Measurements from ENCODE around the gene DRD3.

DNA sequence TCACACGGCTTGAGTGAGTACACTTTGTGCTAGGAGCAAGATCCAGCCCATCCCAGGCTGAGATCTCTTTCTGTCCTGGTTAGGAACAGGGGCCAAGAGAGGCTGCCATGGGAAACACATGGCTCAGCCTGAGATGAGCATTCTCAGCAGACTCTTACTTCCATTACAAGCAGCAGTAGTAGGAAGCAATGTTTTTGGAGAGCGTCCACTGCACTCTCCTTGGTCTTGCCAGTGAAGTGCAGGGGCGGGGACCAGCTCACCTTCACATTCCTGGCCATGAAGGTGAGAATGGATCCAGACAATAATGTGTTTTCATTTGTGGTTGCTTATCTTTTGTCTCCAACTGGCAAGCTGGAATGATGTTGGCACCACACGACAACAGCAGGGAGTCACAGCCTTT, 33.8 kb upstream of the DRD3 start:
- TF ChIP-seq JUN (IDR thresholded peaks at IDR 0.05; ENCODE audit: low read depth, low read length) (no peak), JUND (IDR thresholded peaks at IDR 0.05; ENCODE audit: low read length) (no peak), TAF1 (IDR thresholded peaks at IDR 0.05; ENCODE audit: low read depth, low read length) (no peak), CTCF (IDR thresholded peaks at IDR 0.05; ENCODE audit: control extremely low read depth in 1 of 3, insufficient read depth in 1 of 3, low read depth in 1 of 3, low read length in 3 of 3) (no peak), ASH2L (IDR thresholded peaks at IDR 0.05; ENCODE audit: low read length) (no peak), GTF2F1 (IDR thresholded peaks at IDR 0.05; ENCODE audit: borderline replicate concordance, low read depth, low read length) (no peak), SP1 (IDR thresholded peaks at IDR 0.05; ENCODE audit: low read depth, low read length) (no peak), RXRA (IDR thresholded peaks at IDR 0.05; ENCODE audit: insufficient read depth, low read depth, low read length) (no peak), EZH2 (IDR thresholded peaks at IDR 0.05; ENCODE audit: low read depth, low read length, severe bottlenecking) (no peak)
- TF ChIP-seq, protein P1, sequence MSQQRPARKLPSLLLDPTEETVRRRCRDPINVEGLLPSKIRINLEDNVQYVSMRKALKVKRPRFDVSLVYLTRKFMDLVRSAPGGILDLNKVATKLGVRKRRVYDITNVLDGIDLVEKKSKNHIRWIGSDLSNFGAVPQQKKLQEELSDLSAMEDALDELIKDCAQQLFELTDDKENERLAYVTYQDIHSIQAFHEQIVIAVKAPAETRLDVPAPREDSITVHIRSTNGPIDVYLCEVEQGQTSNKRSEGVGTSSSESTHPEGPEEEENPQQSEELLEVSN (IDR thresholded peaks at IDR 0.05): no peak
